GM12801 (cell line): ENCODE results near the gene HEXIM2.

Experiments used
- CTCF ChIP-seq: IDR thresholded peaks from one replicate; pipeline ENCODE4 v1.5.1; 2011; ENCODE audit warnings: control low read depth; ENCODE audit not compliant: insufficient read length; ENCODE audit errors: extremely low read depth

The HEXIM2 gene

GRCh38 chr17:45116434-45117016, 45.1 kb upstream of the HEXIM2 start:
- no peak for TF ChIP-seq CTCF

GRCh38 chr17:45117334-45117733, 44.3 kb upstream of the HEXIM2 start:
- no peak for TF ChIP-seq CTCF

- TF ChIP-seq CTCF = no peak
Observed at GRCh38 chr17:45117848-45118646, 43.6 kb upstream of the HEXIM2 start.

- no peak for TF ChIP-seq CTCF
Observed at GRCh38 chr17:45118691-45119090, 43.0 kb upstream of the HEXIM2 start.

- no peak for TF ChIP-seq CTCF
Observed at GRCh38 chr17:45119964-45120363, 41.7 kb upstream of the HEXIM2 start.

- no peak for TF ChIP-seq CTCF
Observed at GRCh38 chr17:45120558-45120957, 41.1 kb upstream of the HEXIM2 start.

GRCh38 chr17:45121055-45121454, 40.6 kb upstream of the HEXIM2 start:
- no peak for TF ChIP-seq CTCF
